Body of pancreas (tissue), 4 donors: ENCODE measurements around the gene LIPC.

Experiments used
- CTCF ChIP-seq, 7 experiments: fragments of 450-650 bp in 4 of 7; fragments of 200-600 bp in 3 of 7; sonication (generic) in 3 of 7; IDR thresholded peaks; one replicate each; pipeline ENCODE4 v1.5.1; 2016 to 2019; ENCODE audit warnings: antibody characterized with exemption in 7 of 7
- POLR2A ChIP-seq, 3 donors: fragments of 450-650 bp; IDR thresholded peaks; one replicate each; pipeline ENCODE4 v1.6.1; 2016; ENCODE audit warnings: antibody characterized with exemption in 3 of 3, mild to moderate bottlenecking in 2 of 3

- TF ChIP-seq POLR2A (IDR thresholded peaks at IDR 0.05) (no peak), CTCF (IDR thresholded peaks at IDR 0.05) (no peak)
Measured at GRCh38 chr15:58465866-58466517, 34.2 kb downstream of the LIPC start.
